Stimulated activated CD4-positive, alpha-beta T cell treated with anti-CD3 and anti-CD28 coated beads, Interleukin-2, amount 100 ng/mL, for 4 hours (primary cell): Measurements from ENCODE around the gene LYPD8.

Experiments
- DNase-seq: peaks from one replicate; pipeline ENCODE4 v3.0.0-alpha.2; 2020; ENCODE audit warnings: low read depth

Gene LYPD8

GRCh38 chr1:248699099-248699498 is 56.5 kb downstream of the LYPD8 start:
- no peak for DNase-seq

GRCh38 chr1:248697907-248698306 is 57.7 kb downstream of the LYPD8 start:
- DNase-seq = no peak

- no peak for DNase-seq
Observed at GRCh38 chr1:248696774-248697173, 58.8 kb downstream of the LYPD8 start.

- DNase-seq = no peak
Observed at GRCh38 chr1:248696261-248696660, 59.3 kb downstream of the LYPD8 start.

GRCh38 chr1:248695451-248696132 is 60.0 kb downstream of the LYPD8 start:
- no peak for DNase-seq

GRCh38 chr1:248691567-248692155 is 63.9 kb downstream of the LYPD8 start:
- DNase-seq = no peak
